Activated naive CD4-positive, alpha-beta T cell treated with anti-CD3 and anti-CD28 coated beads, Interleukin-2, amount 10 ng/mL, durations not matched to agents 5 hours and 36 hours (primary cell): Measurements from ENCODE around the gene NSUN6. TPM values are rescaled to one million over a fixed set of nuclear protein-coding genes. Genes with fewer than 3 reads are reported as not detected.

ENCODE experiments used
- total RNA-seq, 2 experiments: library from RNA; stranded (reverse); gene quantifications; one replicate each; pipeline ENCODE4 v1.2.3, GENCODE V29; 2021

The NSUN6 gene, protein sequence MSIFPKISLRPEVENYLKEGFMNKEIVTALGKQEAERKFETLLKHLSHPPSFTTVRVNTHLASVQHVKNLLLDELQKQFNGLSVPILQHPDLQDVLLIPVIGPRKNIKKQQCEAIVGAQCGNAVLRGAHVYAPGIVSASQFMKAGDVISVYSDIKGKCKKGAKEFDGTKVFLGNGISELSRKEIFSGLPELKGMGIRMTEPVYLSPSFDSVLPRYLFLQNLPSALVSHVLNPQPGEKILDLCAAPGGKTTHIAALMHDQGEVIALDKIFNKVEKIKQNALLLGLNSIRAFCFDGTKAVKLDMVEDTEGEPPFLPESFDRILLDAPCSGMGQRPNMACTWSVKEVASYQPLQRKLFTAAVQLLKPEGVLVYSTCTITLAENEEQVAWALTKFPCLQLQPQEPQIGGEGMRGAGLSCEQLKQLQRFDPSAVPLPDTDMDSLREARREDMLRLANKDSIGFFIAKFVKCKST
- 10 to 100 TPM; 22.7 to 25.5 TPM for total RNA-seq

DNA sequence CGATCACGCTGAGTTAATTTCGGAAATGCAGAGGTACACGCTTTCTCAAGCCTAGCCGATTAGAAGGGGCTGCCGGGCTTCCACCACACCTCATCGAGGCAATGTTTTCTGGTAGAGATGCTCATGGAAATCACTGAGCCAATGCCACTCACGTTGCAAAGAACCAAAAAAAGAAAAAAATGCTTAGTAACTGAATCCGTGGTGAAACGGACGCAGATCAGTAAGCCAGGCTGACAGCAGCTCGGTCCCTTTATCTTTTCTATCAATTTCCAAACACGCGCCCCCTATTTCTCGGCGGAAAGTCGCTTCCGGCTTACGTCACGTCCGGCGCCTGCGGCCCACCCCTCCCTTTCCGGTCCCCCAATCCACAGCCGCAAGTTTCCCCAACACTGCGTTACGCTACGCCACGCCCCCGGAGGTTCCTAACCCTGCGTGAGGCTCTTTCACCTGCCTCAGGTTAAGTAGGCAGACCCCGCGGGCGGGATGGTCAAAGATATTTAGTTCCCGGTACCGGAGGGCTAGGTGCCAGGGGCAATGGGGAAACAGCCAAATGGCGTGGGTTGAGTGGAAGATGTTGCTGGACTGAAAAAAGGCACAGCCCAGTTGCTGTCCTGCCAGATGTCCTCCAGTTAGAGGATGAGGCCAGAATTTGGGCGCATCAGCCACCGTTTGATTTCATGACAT, at the start of gene NSUN6:
Gene NSUN6, minus strand, starts transcription at position 264 of the 684 bp plus-strand sequence. CDS start 384 bp downstream, outside the sequence.

GRCh38 chr10:18659125-18659818, 7.9 kb upstream of the NSUN6 start, which contains the start of gene ARL5B:
Gene ARL5B (plus strand): TSS chr10:18659431. CDS start chr10:18659638, 207 bp downstream.

Other genes starting within 250 kb of the NSUN6 start
- gene ARL5B, start 7.8 kb upstream of the NSUN6 start, total RNA-seq: 10 to 100 TPM; 14.1 to 14.4 TPM